Measurements from ENCODE around the gene LEKR1.
"Not testable (repeated sequence)": the region's sequence is repeated elsewhere in the genome, so short reads cannot be mapped to it uniquely, and the experiment has no call there.

Gene LEKR1

DNA sequence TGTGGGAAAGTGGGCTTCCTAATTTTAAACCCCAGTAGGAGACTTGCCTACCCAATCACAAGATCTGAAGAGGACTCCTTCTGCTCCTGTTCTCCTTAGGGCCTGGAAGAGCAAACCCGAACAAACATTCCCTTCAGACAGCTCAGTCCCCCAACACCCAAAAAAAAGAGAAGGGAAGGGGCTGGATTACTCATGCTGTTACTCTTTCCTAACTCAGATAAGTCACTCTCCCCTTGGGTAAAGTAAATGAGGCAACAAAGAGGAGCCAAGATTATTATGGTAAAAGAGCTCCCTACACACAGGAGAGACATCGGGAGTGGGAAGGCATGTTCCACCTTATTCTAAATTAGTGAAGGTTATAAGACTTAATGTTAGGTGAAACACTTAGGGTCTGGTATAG, 18.1 kb upstream of the LEKR1 start:
- no peak for DNase-seq (ENCODE audit: low read depth)

DNA sequence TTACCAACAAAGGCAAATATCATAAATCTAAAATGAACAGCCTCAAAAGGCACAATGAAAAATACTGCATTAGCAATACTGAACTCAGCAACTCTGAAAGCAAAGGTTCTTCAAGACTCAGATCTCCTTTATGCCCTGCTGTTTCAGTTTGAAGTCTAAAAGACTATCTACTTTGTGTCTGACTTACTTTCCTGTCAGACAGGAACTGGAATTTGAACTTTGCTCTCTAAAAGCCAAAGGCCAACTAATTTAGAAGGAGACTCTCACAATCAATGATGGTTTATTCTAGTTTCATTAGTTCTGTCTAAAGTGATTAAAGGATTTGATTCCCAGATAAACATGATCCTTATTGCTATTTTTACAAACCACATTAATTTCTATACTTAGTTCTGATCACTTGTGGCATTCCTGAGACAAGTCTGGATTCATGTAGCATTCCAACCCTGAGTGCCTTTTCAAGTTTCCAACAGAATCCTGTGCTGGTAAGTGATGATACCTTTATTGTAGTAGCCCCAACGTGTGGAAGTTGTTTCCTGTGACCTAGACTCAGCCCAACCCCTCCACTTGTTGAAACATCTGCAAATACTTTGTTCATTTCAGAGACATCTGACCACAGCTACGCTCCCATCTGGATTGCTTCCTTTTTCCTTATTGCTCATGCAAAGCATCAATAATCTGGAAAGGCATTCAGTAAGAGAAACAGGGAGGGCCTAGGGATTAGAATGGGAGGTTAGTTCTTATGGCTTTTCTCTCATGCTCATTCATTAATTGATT, 14.9 kb upstream of the LEKR1 start:
- DNase-seq (ENCODE audit: low read depth), result no peak

DNA sequence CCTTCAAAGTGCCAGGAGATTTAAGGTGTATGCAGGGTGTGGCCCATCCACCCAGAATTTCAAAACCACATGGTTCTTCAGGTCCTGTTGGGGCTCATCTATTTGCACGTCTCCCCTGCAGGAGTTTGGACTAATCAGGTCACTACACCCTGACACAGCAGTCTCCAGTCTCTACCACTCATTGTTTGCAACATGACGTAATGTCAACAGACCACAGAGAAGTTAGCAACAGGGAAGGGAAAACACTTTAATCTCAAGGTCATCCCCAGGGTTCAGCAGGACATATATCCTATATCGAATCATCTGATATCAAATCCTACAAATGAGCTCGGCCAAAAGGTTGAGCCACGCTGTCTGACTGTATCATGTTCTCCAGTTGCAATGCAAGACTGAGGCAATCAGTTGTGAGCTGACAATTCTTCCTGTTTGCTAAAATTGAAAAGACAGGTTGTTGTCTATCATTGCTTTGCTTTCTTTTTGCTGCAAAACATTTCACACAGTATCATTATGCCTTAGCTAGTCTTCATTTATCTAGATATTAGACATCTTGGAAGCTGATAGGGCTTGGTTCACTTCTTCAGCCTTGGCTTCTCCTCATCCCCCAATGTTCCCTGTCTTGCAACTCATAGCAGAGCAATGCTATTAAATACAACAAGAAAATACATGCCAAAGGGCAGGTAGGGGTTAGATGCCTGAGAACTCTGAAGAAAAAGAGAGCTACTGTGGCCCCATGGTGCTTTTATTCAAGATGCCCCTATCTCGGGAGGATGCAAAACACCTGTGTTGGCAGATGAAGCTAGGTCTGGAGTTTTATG, 13.4 kb upstream of the LEKR1 start:
- no peak for DNase-seq (ENCODE audit: low read depth)

DNA sequence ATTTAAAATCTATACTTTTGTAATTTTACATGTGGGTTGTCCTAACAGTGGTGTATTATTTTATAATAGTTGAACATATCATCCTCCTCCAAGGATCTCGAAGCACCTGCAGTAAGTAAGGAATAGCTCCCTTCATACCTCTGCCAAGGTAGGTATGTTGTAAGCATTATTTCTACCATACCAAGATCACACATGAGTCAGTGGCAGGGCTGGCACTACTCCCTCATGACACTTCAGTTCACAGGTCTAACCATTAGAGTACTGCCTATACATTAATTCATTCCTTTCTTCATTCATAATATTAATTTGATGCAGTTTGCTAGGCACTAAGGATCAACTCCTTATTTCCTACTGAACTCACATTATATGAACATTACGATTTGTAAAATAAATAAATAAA, 11.9 kb upstream of the LEKR1 start:
- DNase-seq (ENCODE audit: low read depth), result no peak

DNA sequence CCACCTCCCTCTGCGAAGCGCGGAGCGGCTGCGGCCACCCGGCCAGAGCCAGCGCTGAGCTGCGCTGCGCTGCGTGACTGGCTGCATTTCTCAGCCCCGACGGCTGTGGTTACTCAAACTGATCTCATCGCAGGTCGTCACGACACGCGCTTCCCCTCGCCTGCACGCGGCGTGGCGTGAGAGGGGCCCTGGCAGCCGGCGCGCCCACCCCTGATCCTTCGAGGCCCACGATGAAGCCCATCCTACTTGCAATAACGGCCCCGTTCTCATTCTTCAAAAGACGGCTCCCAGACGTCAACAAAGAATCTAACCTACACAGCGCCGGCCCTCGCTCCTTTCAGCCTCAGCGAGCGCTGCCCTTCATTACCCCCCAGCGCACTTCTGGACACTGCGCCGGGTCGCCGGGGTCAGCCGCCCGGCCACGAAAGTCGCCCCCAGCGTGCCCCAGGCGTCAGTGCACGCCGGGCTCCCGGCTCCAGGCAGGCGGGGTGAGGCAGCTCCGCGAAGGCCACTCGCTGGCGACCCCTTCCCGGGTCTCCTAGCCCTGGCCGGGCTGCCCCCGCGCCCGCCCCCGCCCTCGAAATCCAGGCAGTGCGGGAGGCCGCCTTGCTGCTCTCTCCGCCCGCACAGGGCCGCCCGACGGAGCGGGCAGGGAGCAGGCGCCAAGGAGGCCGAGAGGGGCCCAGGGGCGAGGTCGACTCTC, 9.9 kb upstream of the LEKR1 start:
- peak; percentile 25 for DNase-seq (ENCODE audit: low read depth)

DNA sequence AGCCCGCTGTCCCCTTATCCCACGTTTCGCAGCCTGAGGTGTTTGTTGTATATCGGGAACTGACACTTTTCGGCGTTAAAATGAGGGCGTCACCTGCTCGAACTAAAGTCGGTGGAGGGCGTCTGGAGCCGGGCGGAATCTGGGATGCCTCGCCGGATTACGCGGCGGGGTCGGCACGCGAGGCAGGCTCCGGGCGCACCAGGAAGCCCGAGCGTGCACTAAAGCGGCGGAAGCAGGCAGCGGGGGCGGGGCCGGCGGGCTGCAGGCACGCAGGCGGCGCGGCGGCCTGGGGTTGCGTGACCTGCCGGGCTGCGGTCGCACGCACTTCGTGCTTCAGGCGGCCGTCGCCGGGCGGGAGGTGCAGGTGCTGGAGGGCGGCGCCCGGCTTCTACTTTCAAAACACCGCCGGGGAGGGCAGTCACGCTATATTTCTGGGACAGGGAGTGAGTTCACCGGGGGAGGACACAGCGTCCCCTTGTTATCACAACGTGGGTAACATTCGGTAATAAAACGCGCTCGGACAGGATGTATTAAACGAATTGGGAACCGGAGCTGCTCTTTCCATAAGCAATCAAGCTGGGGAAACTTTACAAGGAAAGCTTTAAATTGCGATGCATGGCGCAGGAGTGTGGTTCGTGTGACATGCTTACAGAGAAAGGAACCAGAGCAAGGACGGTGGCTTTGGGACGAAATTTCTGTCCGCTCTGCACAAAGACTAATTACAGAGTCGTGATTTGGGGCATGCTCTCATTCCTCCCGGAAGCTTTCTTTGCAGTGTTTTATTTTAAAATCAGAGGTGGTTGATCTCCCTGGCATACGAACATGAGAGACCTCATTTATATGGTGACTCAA, 9.1 kb upstream of the LEKR1 start:
- DNase-seq (ENCODE audit: low read depth), result peak; percentile 87

DNA sequence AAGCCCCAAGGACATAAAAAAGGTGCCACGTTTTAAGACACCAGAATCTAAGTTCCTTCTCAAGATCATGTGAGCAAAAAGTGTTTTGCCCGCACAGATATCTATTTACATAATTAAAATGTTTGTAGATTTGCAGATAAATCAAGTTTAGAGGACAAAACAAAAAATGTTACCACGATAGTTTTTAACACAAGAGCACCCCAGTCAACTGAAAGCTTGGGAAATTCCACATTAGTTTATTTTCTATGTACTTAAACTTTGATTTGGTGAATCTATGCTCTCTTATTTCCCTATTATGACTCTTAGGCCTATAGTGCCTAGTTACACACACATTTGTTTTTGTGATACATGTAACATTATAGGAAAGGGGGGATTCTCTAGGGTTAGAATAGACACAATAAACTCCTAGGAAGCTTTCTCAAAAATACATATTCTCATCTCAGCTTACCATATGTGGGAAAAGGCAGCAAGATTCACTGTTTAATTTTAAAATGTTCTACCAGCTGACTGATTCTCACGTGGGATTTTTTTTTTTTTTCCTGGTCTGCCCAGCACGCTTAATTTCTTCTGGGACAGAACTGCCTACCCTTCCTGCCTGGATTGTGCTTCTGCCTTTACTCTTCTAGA, 8.4 kb upstream of the LEKR1 start:
- DNase-seq (ENCODE audit: low read depth), result no peak

DNA sequence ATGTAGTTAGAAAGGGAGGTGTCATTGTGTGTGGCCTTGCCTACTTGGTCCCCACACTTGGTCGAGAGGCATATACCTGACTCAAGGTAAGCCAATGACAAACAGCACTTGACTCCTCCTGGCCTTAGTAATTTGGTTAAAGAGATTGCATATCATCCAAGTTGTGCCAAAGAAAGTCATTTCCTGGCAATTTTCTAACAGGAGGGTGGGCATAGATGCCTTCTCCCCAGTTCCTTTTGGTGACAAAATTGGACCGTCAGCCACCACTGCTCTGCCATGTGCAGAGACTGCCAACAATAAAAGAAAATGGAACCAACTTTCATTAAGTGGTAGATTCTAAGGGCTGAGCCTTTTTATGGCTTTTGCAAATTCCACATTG, 7.9 kb upstream of the LEKR1 start:
- no peak for DNase-seq (ENCODE audit: low read depth)

DNA sequence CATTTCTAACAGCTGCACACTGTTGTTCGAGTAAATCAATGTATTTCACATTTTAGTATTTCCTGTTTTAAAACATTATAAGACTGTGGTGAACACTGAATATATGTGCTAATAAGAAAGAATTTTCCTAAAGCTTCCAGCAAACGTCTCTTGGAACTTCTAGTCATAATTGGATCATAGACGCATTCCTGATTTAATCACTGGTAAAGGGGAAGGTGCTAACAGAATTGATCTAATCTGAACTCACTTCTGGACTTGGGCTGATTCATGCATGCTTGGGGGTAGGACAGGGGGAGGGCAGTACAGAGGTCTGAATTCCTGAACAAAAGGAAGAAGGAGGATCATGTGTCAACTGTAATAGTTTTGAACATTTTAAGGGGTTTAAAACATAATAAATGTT, 7.3 kb upstream of the LEKR1 start:
- DNase-seq (ENCODE audit: low read depth), result no peak

DNA sequence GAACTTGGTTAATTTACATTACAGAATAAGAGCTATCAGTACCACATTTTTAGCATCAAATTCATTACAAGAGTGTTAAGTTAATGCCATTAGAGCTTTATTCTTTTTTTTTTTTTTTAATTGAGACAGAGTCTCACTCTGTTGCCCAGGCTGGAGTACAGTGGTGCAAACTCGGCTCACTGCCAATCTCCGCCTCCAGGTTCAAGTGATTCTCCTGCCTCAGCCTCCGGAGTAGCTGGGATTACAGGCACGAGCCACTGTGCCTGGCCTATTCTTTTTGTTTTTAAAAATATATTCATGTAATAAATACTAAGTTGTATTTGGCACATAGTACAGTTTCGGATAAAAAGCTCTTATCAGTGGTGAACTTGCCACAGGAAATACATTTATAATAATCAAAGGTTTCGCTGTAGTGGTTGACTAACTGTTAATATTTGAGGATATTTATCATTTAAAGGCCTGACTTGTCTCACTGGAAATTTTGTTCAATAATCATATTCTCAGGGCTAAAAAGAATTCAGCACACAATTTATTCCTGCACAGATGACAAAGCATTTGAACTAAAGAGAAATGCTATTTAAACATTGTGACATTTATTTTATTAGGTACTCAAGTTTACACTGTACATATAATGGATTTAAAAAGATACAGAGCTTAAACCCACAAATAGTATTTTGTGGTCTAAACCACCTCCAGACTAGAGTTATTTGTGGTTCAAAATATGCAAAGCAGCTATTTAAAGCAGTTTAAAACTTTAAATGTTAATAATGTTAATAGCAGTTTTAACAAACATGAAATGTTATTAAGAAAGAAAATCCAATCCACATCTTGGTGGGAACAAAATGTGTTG, 6.1 kb upstream of the LEKR1 start:
- DNase-seq (ENCODE audit: low read depth), result no peak

DNA sequence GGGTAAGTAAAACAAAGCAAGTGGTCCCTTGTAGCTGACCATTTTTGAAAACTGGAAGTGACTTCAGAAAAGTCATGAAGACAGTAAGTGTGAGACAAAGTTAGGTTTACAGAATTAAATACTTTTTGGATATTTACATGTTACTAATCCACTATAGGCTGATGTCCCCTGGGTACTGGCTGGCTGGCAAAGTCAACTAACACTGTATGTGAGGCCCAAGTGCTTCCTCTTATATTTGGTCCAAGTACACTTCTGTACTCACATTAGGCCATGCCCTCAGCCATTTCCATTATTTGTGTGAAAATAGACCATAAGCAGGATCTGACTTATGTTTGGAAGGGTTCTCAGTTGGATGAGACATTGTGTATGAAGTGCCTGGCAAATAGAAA, 5.5 kb upstream of the LEKR1 start:
- DNase-seq (ENCODE audit: low read depth), result no peak

DNA sequence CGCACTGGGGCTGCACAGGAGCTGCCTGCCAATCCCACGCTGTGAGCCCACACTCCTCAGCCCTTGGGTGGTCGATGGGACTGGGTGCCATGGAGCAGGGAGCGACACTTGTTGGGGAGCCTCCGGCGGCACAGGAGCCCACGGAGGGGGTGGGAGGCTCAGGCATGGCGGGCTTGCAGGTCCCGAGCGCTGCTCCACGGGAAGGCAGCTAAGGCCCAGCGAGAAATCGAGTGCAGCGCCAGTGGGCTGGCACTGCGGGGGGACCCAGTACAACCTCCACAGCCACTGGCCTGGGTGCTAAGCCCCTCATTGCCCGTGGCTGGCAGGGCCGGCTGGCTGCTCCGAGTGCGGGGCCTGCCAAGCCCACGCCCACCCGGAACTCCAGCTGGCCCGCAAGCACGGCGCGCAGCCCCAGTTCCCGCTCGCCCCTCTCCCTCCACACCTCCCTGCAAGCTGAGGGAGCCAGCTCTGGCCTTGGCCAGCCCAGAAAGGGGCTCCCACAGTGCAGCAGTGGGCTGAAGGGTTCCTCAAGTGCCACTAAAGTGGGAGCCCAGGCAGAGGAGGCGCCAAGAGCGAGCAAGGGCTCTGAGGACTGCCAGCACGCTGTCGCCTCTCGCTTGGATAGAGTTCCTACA, 3.4 kb upstream of the LEKR1 start:
- DNase-seq (ENCODE audit: low read depth), result not testable (repeated sequence)

DNA sequence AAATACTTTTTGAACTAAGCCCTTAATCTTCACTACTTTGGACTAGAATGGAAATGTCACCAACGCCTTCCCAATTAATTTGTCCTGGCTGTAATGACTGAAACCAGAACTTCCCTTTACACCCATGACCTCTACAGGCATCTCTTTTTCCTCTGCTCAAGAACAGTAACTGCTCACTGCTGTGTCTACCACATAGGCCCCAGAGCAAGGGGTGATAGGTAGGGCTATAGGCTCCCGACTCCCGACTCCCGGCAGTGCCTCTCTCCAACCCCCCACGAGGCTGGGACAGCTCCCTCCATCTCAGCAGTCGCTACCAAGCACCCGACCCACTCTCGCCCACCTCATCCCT, 384 bp upstream of the LEKR1 start:
- no peak for DNase-seq (ENCODE audit: low read depth)

DNA sequence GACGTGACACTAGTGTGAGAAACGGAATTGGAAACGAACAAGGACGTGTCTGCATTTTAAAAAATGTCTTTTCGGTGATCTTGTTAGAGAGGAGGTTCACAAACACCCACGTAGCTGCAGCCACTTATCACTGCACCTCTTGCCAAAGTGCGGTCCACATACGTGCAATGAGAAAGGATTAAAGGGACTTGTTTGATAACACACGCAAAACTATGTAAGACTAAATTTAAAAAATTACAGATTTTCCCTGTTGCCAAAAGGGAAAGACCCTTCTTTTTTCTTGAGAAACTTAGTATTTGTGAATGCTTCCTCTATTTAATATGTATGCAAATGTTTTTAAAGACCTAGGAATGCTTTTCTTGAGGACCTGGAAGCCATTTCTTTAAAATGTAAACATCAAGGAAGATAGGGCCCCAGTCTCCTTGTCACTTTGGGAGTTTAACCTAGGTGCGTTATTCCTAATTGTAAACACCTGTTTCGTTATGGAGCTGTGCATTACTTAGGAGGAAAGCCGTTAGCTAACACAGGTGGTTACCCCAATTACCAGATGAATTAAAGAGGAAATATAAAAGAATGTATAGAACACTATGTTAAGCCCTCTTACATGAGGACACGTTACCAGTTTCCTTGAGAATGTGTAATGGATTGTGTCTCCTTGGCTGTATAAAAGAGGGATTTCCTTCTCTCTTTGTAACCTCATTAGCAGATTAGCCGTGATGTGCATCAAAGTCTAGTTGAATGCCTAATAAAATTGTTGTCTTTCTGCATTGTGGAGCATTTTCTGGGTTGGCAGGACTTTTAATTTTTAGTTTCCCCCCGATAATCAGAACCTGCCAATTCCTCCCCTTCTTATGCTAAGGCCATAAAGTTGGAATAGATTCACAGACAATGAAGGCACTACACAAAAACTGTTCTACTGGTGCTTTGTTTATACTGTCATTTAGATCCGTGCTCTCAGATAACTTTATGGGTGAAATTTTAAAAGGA, 1.0 kb downstream of the LEKR1 start:
- no peak for DNase-seq (ENCODE audit: low read depth)

DNA sequence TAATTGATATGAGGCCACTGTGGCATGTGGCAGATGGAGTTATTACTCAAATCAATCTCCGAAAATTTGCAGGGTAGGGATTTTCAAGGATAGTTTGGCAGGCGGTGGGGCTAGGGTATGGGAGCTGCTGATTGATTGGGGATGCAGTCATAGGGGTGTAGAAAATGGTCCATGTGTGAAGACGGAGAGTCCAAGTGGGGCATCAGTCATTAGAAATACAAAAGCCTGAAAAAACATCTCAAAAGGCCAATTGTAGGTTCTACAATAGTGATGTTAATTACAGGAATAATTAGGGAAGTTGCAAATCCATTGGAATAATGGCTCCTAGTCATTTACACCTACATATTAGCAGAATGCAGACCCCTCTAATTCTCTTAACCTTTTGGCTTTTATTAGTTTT, 4.9 kb downstream of the LEKR1 start:
- DNase-seq (ENCODE audit: low read depth), result no peak

DNA sequence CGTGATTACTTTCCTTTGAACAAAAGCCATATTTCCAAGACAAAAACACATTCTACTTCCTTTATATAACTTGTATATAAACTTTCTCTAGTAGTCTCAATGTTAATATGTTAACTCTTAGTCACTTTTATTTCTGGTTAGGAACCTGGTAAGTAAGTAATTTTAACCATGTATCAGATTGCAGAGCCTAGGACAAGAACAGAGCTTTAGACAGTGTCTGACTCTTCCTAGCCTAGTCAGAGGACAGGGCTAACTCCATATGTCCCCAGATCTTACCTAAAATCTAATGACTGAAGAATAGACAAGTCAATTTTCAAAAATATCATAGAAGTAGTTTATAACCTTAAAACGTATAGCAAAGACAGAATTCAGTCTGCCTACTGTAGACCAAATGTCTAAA, 8.3 kb downstream of the LEKR1 start:
- no peak for DNase-seq (ENCODE audit: low read depth)

DNA sequence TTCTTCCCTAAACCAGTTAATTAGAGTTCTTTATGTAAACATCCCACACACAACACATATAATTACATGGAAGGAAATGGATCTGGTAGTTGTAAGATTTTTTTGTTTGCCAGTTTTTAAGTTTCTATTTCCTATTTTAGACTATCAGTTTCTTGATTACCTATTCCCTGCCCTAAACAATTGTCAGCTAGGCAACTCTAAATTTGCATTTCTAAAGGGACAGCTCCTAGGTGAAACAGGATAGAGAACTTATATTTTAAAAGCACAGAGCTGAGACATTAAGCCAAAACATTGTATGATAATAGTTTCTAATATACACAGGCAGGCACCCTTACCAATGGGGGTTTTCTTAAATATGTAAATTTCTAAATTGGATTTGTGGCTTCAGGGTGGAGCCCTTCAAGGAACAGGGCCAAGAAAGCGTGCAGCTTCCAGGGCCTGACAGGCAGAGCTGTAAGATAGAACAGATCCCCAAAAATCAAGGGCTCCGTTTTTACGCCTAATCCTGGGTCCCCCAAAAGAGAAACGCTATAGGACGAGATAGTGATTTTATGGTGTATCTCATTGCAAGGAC, 8.9 kb downstream of the LEKR1 start:
- no peak for DNase-seq (ENCODE audit: low read depth)

DNA sequence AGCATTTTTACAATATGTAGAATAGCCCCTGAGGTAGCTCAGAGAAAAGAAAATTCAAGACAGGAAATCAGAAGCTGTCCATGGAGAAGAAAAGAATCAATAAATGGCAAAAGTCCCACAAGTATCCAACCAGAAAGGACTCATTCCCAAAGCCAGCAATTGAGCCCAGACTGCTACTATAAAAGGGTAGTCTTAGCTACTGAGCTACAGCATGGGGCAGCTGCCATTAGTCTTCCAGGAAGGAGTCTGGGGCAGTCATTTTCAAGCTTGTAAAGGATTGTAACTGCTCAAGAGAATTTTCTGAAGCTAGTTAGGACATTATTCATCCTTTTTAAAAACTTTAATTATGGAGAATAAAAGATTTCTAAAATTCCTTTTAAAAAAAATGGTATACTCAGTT, 10.5 kb downstream of the LEKR1 start:
- no peak for DNase-seq (ENCODE audit: low read depth)

DNA sequence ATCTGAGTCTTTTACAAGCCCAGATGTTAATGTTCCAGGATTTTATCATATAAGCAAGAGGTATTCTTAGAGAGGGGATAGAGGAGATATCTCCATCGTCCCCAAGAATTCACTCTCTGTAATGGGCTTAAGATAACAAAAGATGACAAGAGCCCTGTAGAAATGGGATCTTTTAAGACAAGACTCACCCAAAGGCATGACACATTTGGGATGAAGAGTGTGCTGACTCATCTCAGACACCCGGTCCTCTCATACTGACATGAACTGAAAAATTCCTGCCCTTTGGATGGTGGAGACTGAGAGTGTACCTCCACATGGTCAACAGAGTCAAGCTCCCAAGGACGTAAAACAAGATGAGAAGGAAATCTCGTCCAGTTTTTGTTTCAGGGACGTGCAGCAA, 11.0 kb downstream of the LEKR1 start:
- no peak for DNase-seq (ENCODE audit: low read depth)
